Right lobe of liver (tissue), 6 donors: ENCODE measurements around the gene FGFR3. TPM values are rescaled to one million over a fixed set of nuclear protein-coding genes. Genes with fewer than 3 reads are reported as not detected.

ENCODE experiments used
- ATAC-seq, 4 donors: fragments of 200-7000 bp; cut with Tn5 transposase; one replicate each; pipeline ENCODE4 v1.9.1; 2020; ENCODE audit warnings: mild to moderate bottlenecking in 4 of 4, moderate library complexity in 4 of 4
- DNase-seq, 3 donors: peaks; one replicate each; pipeline ENCODE4 v3.0.0-alpha.2; 2020
- H3K27ac ChIP-seq, 3 donors: fragments of 200-600 bp; one replicate each; pipeline ENCODE4 v1.8.0; 2022
- H3K27me3 ChIP-seq, 2 donors: fragments of 200-600 bp; one replicate each; pipeline ENCODE4 v1.8.0; 2022
- H3K36me3 ChIP-seq, 4 donors: fragments of 200-600 bp; sonication (generic) in 1 of 4; one replicate each; pipeline versions ENCODE4 v1.5.1 to v1.8.0; 2017 to 2022; ENCODE audit warnings: control low read depth in 1 of 4
- H3K4me1 ChIP-seq, 4 donors: fragments of 200-600 bp; sonication (generic) in 1 of 4; one replicate each; pipeline versions ENCODE4 v1.5.1 to v1.8.0; 2017 to 2022; ENCODE audit warnings: control low read depth in 1 of 4
- H3K4me3 ChIP-seq, 3 donors: fragments of 200-600 bp; one replicate each; pipeline ENCODE4 v1.8.0; 2022
- H3K9me3 ChIP-seq, 4 donors: fragments of 200-600 bp; sonication (generic) in 1 of 4; one replicate each; pipeline versions ENCODE4 v1.5.1 to v1.8.0; 2017 to 2022; ENCODE audit warnings: control low read depth in 1 of 4
- POLR2A ChIP-seq: fragments of 450-650 bp; IDR thresholded peaks from one replicate; pipeline ENCODE4 v1.6.1; 2017; ENCODE audit warnings: antibody characterized with exemption, mild to moderate bottlenecking
- WGBS: methylation state at CpG from one replicate; pipeline ENCODE4 v1.1.6; 2018; ENCODE audit warnings: low coverage, low lambda C conversion rate; ENCODE audit not compliant: insufficient coverage; ENCODE audit errors: missing lambda C conversion rate; 5-methylcytosine and 5-hydroxymethylcytosine counted together
- intact Hi-C, 2 donors: fragments of 100-400 bp; cut with DNase I; formaldehyde crosslinking; loops; one replicate each; pipeline versions ENCODE4 v1.11.2 to v1.14.1; 2022
- total RNA-seq, 6 experiments: library from RNA; depleted of rRNA in 2 of 6; stranded (reverse); fragments of >200 nt in 2 of 6; fragmentation: NEBNext Ultra II Directional in 3 of 6; extraction: Animal tissue kit (Norgen Biotek cat#: 25700) in 3 of 6; gene quantifications; one replicate each; pipeline versions ENCODE4 v1.1.0 to v1.2.4, GENCODE V29; 2016 to 2023
- TF ChIP-seq, protein P1 (sequence below), 4 donors: fragments of 200-600 bp in 3 of 4; fragments of 450-650 bp in 1 of 4; IDR thresholded peaks; one replicate each; pipeline versions ENCODE4 v1.5.1 to v1.8.0; 2016 to 2022; ENCODE audit warnings: antibody characterized with exemption in 4 of 4, mild to moderate bottlenecking in 2 of 4
- donor health status: DM: no; HTN: yes; CAD: no.
- donor health status: DM: no; HTN: no; CAD: no.
- donor health status: DM: no; HTN: no; CAD: no.
- donor health status: DM: no; HTN: yes; CAD: no.
- donor health status: DM: no; HTN: yes; CAD: no.

Gene FGFR3
- total RNA-seq, 6 experiments from 2014 or later, result 14.3 to 30.0 (median 25.7) TPM

GRCh38 chr4:1784395-1784788 is 8.7 kb upstream of the FGFR3 start:
- ATAC-seq (peak; percentile 35 to 76 (median 49)), DNase-seq (no peak)
- WGBS, result no CpG with 5 or more reads among the region's 10 CpGs

GRCh38 chr4:1784789-1785591 is 8.1 kb upstream of the FGFR3 start:
- peak; percentile 49 to 68 (median 61) for ATAC-seq
- DNase-seq, result no peak
- H3K4me1 ChIP-seq, result peaks cover 0 to 4% (median 0%) of the 10 kb centered on the region in 4 donors
- TF ChIP-seq, protein P1, sequence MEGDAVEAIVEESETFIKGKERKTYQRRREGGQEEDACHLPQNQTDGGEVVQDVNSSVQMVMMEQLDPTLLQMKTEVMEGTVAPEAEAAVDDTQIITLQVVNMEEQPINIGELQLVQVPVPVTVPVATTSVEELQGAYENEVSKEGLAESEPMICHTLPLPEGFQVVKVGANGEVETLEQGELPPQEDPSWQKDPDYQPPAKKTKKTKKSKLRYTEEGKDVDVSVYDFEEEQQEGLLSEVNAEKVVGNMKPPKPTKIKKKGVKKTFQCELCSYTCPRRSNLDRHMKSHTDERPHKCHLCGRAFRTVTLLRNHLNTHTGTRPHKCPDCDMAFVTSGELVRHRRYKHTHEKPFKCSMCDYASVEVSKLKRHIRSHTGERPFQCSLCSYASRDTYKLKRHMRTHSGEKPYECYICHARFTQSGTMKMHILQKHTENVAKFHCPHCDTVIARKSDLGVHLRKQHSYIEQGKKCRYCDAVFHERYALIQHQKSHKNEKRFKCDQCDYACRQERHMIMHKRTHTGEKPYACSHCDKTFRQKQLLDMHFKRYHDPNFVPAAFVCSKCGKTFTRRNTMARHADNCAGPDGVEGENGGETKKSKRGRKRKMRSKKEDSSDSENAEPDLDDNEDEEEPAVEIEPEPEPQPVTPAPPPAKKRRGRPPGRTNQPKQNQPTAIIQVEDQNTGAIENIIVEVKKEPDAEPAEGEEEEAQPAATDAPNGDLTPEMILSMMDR (IDR thresholded peaks at IDR 0.05), result no peak
- no peak for TF ChIP-seq POLR2A
- peak overlapping the region in 1 of 3 donors; percentile 15 for H3K27ac ChIP-seq
- H3K9me3 ChIP-seq, result no peaks in the 10 kb centered on the region
- intact Hi-C loops, result no loop called here
- no peak overlapping the region for H3K4me3 ChIP-seq
- 66% methylated on average over 4 of the region's 17 CpGs for WGBS
- H3K27me3 ChIP-seq, result no peaks in the 10 kb centered on the region
- H3K36me3 ChIP-seq, result no peaks in the 10 kb centered on the region

More at GRCh38 chr4:1784395-1784788, 8.7 kb upstream of the FGFR3 start:
- H3K9me3 ChIP-seq, result no peaks in the 10 kb centered on the region
- H3K36me3 ChIP-seq, result no peaks in the 10 kb centered on the region
- no peak overlapping the region for H3K27ac ChIP-seq
- TF ChIP-seq, protein P1 (IDR thresholded peaks at IDR 0.05), result no peak
- no peak for TF ChIP-seq POLR2A
- intact Hi-C loops, result no loop called here
- peaks cover 0 to 4% (median 0%) of the 10 kb centered on the region in 4 donors for H3K4me1 ChIP-seq
- no peaks in the 10 kb centered on the region for H3K27me3 ChIP-seq
- no peak overlapping the region for H3K4me3 ChIP-seq

DNA sequence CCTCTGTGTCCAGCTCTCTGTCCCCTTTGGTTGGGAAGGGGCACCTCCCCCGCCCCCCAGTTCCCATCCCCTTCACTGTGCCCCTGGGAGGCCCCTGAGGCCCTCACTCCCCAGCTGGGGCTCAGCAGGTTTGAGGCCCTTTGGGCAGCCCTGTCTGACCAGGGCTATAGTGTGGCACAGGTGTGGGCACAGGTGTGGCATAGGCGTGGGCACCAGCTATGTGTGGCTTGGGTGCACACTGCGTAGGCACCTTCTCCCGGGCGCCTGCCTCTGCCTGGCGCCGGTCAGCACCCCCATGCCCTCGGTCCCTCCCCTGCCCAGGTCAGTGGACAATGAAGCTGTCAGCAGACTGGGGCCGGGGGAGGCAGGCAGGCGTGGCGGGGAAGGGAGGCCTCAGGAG is 7.5 kb upstream of the FGFR3 start:
- TF ChIP-seq, protein P1 (IDR thresholded peaks at IDR 0.05), result no peak
- no peak for TF ChIP-seq POLR2A
- Histone ChIP-seq H3K27me3 (no peaks in the 10 kb centered on the region), H3K27ac (no peak overlapping the region), H3K36me3 (no peaks in the 10 kb centered on the region), H3K4me3 (no peak overlapping the region), H3K4me1 (peaks cover 0 to 4% (median 0%) of the 10 kb centered on the region in 4 donors), H3K9me3 (no peaks in the 10 kb centered on the region)
- no peak for ATAC-seq
- intact Hi-C loops, result no loop called here
- no CpG with 5 or more reads among the region's 11 CpGs for WGBS
- no peak for DNase-seq

GRCh38 chr4:1786544-1787362 is 6.3 kb upstream of the FGFR3 start:
- Histone ChIP-seq H3K4me1 (peaks cover 0 to 4% (median 0%) of the 10 kb centered on the region in 4 donors), H3K27ac (no peak overlapping the region), H3K9me3 (no peaks in the 10 kb centered on the region), H3K4me3 (no peak overlapping the region), H3K27me3 (no peaks in the 10 kb centered on the region), H3K36me3 (no peaks in the 10 kb centered on the region)
- DNase-seq, result no peak
- TF ChIP-seq, protein P1 (IDR thresholded peaks at IDR 0.05), result no peak
- TF ChIP-seq POLR2A, result no peak
- no CpG with 5 or more reads among the region's 34 CpGs for WGBS
- no peak for ATAC-seq
- intact Hi-C loops, result no loop called here
